HG03571 (cell line): ENCODE results near the gene STOML1.
"Not testable (repeated sequence)": the region's sequence is repeated elsewhere in the genome, so short reads cannot be mapped to it uniquely, and the experiment has no call there.

Experiments
- ATAC-seq: cut with Tn5 transposase; IDR thresholded peaks from one replicate; pipeline ENCODE4 v1.9.1; 2021; ENCODE audit not compliant: unreplicated experiment

Gene STOML1

GRCh38 chr15:73948982-73949381 is 43.1 kb downstream of the STOML1 start:
- ATAC-seq: no peak

GRCh38 chr15:73948396-73948795 is 43.7 kb downstream of the STOML1 start:
- no peak for ATAC-seq

- ATAC-seq: no peak
These were observed 44.4 kb downstream of the STOML1 start for GRCh38 chr15:73947651-73948050.

GRCh38 chr15:73946795-73947370 is 45.2 kb downstream of the STOML1 start:
- no peak for ATAC-seq

GRCh38 chr15:73946046-73946721 is 45.9 kb downstream of the STOML1 start:
- ATAC-seq: no peak

GRCh38 chr15:73945130-73945508 is 47.0 kb downstream of the STOML1 start:
- ATAC-seq: no peak

- no peak for ATAC-seq
These were observed 47.6 kb downstream of the STOML1 start for GRCh38 chr15:73944161-73945129.

- no peak for ATAC-seq
These were observed 49.3 kb downstream of the STOML1 start for GRCh38 chr15:73942751-73943270.

GRCh38 chr15:73941871-73942635 is 50.0 kb downstream of the STOML1 start:
- no peak for ATAC-seq

GRCh38 chr15:73941449-73941848 is 50.6 kb downstream of the STOML1 start:
- ATAC-seq: no peak

- ATAC-seq: no peak
These were observed 51.1 kb downstream of the STOML1 start for GRCh38 chr15:73941044-73941443.

GRCh38 chr15:73940061-73940981 is 51.8 kb downstream of the STOML1 start:
- ATAC-seq: no peak

- ATAC-seq: no peak
These were observed 53.0 kb downstream of the STOML1 start for GRCh38 chr15:73939138-73939537.

GRCh38 chr15:73938516-73938915 is 53.6 kb downstream of the STOML1 start:
- not testable (repeated sequence) for ATAC-seq

GRCh38 chr15:73937726-73938125 is 54.4 kb downstream of the STOML1 start:
- ATAC-seq: no peak

GRCh38 chr15:73937296-73937695 is 54.8 kb downstream of the STOML1 start:
- ATAC-seq: no peak

- ATAC-seq: no peak
These were observed 55.4 kb downstream of the STOML1 start for GRCh38 chr15:73936588-73937290.

GRCh38 chr15:73936181-73936580 is 55.9 kb downstream of the STOML1 start:
- ATAC-seq: no peak

GRCh38 chr15:73935547-73935946 is 56.5 kb downstream of the STOML1 start:
- ATAC-seq: no peak
